ENCODE results near the gene BICD1. TPM values are rescaled to one million over a fixed set of nuclear protein-coding genes. Genes with fewer than 3 reads are reported as not detected.
A peak's percentile ranks its signal among the peaks of the same experiment; 100 is the strongest.

Gene BICD1
- total and polyA plus RNA-seq, 5 donors from 2014 or later = 8.0 to 23.6 (median 9.4) TPM

DNA sequence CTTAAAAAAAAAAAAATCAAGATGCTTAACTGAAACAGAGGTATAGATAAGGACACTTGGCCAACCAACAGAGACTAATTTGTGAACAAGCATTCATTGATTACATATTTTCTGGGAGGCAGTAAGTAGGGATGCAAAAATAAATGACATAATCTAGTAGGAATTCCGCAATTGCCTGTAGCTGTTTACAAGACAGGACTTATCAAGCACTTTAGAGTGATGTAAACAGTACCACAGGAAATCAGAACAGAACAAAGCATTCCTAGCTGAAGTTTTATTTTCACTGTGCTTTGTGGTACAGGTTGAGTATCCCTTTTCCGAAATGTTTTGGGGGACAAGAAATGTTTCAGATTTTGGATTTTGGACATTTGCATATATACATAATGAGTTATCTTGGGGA is 224.5 kb downstream of the BICD1 start:
- Histone ChIP-seq H3K4me3 (ENCODE audit: low read depth, low read length) (no peak overlapping the region), H3K4me1 (ENCODE audit: control insufficient read depth, insufficient read depth, low read length, poor library complexity, severe bottlenecking) (no peaks in the 10 kb centered on the region), H3K27ac (ENCODE audit: insufficient read depth, low read length, poor library complexity, severe bottlenecking) (no peak overlapping the region), H3K9me3 (ENCODE audit: control insufficient read depth in 2 of 2, low read length in 2 of 2) (no peaks in the 10 kb centered on the region), H3K36me3 (ENCODE audit: control insufficient read depth, insufficient read depth, low read length) (peaks cover 7% of the 10 kb centered on the region), H3K27me3 (ENCODE audit: control insufficient read depth, insufficient read depth, low read length) (no peaks in the 10 kb centered on the region)
- Mint-ChIP-seq H3K27ac (no peak overlapping the region), H3K9me3 (no peaks in the 10 kb centered on the region), H3K36me3 (peaks cover 16% of the 10 kb centered on the region), H3K27me3 (no peaks in the 10 kb centered on the region), H3K4me1 (peaks cover 0 to 12% (median 3%) of the 10 kb centered on the region in 4 donors), H3K4me3 (no peak overlapping the region)
- ATAC-seq (ENCODE audit: low read depth in 2 of 2) = no peak
- no peak for DNase-seq

DNA sequence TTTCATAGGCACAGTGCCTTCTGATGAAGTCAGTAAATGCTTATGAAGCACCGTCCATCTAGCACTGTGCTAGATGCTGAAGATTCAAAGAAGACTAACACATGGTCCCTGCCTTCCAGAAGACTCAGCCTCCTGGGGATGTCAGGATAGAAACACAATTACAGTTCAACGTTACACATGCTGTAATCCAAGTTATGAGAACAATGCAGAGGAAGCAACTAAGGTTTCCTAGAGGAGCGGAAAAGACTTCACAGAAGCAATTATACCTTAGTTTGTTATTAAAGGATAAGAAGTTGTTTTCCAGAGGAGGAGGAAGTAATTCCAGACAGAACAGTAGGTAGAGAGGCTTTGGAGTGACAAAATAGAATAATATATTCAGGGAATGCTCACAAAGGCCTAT is 225.8 kb downstream of the BICD1 start:
- H3K9me3 Mint-ChIP-seq = no peaks in the 10 kb centered on the region
- H3K4me3 Mint-ChIP-seq = no peak overlapping the region
- ATAC-seq (ENCODE audit: low read depth in 2 of 2) (no peak), DNase-seq (no peak)
- peaks cover 0 to 12% (median 3%) of the 10 kb centered on the region in 4 donors for H3K4me1 Mint-ChIP-seq
- no peak overlapping the region for H3K27ac Mint-ChIP-seq
- H3K36me3 ChIP-seq (ENCODE audit: control insufficient read depth, insufficient read depth, low read length) = peaks cover 7% of the 10 kb centered on the region
- H3K27me3 ChIP-seq (ENCODE audit: control insufficient read depth, insufficient read depth, low read length) = no peaks in the 10 kb centered on the region
- H3K27ac ChIP-seq (ENCODE audit: insufficient read depth, low read length, poor library complexity, severe bottlenecking) = no peak overlapping the region
- no peaks in the 10 kb centered on the region for H3K9me3 ChIP-seq (ENCODE audit: control insufficient read depth in 2 of 2, low read length in 2 of 2)
- no peak overlapping the region for H3K4me3 ChIP-seq (ENCODE audit: low read depth, low read length)
- H3K36me3 Mint-ChIP-seq = peaks cover 15% of the 10 kb centered on the region
- no peaks in the 10 kb centered on the region for H3K27me3 Mint-ChIP-seq
- H3K4me1 ChIP-seq (ENCODE audit: control insufficient read depth, insufficient read depth, low read length, poor library complexity, severe bottlenecking) = no peaks in the 10 kb centered on the region

DNA sequence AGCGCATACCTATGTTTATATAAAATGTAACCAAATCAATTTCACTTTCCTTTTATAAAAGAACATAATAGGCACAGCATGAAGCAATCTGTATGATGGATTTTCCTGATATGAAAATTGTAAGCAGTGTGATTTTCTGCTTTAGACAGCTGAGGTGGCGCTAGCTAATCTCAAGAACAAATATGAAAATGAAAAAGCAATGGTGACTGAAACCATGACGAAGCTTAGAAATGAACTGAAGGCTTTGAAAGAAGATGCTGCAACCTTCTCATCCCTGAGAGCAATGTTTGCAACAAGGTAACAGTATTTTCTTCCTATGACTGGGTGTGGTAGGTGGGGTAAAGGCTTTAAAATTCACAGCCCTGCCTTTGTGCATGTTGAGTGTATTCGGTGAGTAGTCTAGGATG is 227.7 kb downstream of the BICD1 start:
- peaks cover 0 to 6% (median 2%) of the 10 kb centered on the region in 4 donors for H3K4me1 Mint-ChIP-seq
- Histone ChIP-seq H3K36me3 (ENCODE audit: control insufficient read depth, insufficient read depth, low read length) (peaks cover 6% of the 10 kb centered on the region), H3K9me3 (ENCODE audit: control insufficient read depth in 2 of 2, low read length in 2 of 2) (no peaks in the 10 kb centered on the region), H3K4me1 (ENCODE audit: control insufficient read depth, insufficient read depth, low read length, poor library complexity, severe bottlenecking) (no peaks in the 10 kb centered on the region), H3K27me3 (ENCODE audit: control insufficient read depth, insufficient read depth, low read length) (no peaks in the 10 kb centered on the region), H3K27ac (ENCODE audit: insufficient read depth, low read length, poor library complexity, severe bottlenecking) (no peak overlapping the region), H3K4me3 (ENCODE audit: low read depth, low read length) (no peak overlapping the region)
- no peaks in the 10 kb centered on the region for H3K27me3 Mint-ChIP-seq
- H3K4me3 Mint-ChIP-seq = no peak overlapping the region
- H3K36me3 Mint-ChIP-seq = peaks cover 18% of the 10 kb centered on the region
- no peaks in the 10 kb centered on the region for H3K9me3 Mint-ChIP-seq
- no peak for ATAC-seq (ENCODE audit: low read depth in 2 of 2)
- peak in 1 of 3 donors; percentile 15 for DNase-seq
- no peak overlapping the region for H3K27ac Mint-ChIP-seq

DNA sequence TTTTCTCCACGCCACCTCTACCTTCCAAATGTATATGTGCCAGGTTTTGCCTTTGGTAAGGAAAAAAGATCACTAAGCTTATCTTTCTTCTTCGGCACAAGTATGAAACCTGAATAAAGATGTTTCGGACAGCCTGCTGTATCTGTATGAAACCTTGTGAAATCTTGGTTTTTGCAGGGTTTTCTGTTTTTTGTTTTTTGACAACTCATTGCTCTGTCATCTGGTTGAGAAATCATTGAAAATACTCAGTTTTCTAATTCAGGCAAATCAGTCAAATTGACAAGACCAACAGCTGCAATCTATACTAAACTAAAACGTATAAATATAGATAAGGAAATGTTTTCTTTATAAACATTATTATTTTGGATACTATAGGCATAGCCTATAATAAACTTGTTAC is 229.6 kb downstream of the BICD1 start:
- Mint-ChIP-seq H3K36me3 (peaks cover 23% of the 10 kb centered on the region), H3K9me3 (no peaks in the 10 kb centered on the region), H3K4me1 (peaks cover 0 to 6% (median 2%) of the 10 kb centered on the region in 4 donors), H3K27me3 (no peaks in the 10 kb centered on the region), H3K27ac (no peak overlapping the region), H3K4me3 (no peak overlapping the region)
- no peaks in the 10 kb centered on the region for H3K4me1 ChIP-seq (ENCODE audit: control insufficient read depth, insufficient read depth, low read length, poor library complexity, severe bottlenecking)
- DNase-seq (no peak), ATAC-seq (ENCODE audit: low read depth in 2 of 2) (no peak)
- H3K27me3 ChIP-seq (ENCODE audit: control insufficient read depth, insufficient read depth, low read length) = no peaks in the 10 kb centered on the region
- peaks cover 6% of the 10 kb centered on the region for H3K36me3 ChIP-seq (ENCODE audit: control insufficient read depth, insufficient read depth, low read length)
- H3K4me3 ChIP-seq (ENCODE audit: low read depth, low read length) = no peak overlapping the region
- no peaks in the 10 kb centered on the region for H3K9me3 ChIP-seq (ENCODE audit: control insufficient read depth in 2 of 2, low read length in 2 of 2)
- no peak overlapping the region for H3K27ac ChIP-seq (ENCODE audit: insufficient read depth, low read length, poor library complexity, severe bottlenecking)

DNA sequence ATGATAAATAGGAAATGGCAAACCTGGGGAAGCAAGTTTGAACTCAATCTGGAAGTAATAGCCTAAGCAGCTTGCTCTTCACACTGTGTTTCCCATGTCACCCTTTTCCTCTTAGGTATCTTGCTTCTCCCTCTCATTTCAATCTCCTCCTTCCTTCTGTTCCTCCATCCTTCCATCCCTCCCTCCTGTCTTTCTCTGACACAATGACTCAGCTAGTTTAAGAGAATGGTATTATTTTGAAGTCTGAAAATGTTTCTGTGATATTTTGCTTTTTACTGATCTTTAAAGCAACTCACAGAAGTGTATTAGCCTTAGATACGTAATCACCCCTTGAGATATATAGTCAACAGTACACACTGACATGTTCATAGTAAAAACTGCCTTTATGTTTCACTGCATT is 236.8 kb downstream of the BICD1 start:
- Mint-ChIP-seq H3K4me1 (no peaks in the 10 kb centered on the region), H3K27me3 (no peaks in the 10 kb centered on the region), H3K9me3 (no peaks in the 10 kb centered on the region), H3K4me3 (no peak overlapping the region), H3K36me3 (peaks cover 20% of the 10 kb centered on the region), H3K27ac (no peak overlapping the region)
- Histone ChIP-seq H3K27me3 (ENCODE audit: control insufficient read depth, insufficient read depth, low read length) (no peaks in the 10 kb centered on the region), H3K4me3 (ENCODE audit: low read depth, low read length) (no peak overlapping the region), H3K4me1 (ENCODE audit: control insufficient read depth, insufficient read depth, low read length, poor library complexity, severe bottlenecking) (no peaks in the 10 kb centered on the region), H3K36me3 (ENCODE audit: control insufficient read depth, insufficient read depth, low read length) (peaks cover 6% of the 10 kb centered on the region), H3K9me3 (ENCODE audit: control insufficient read depth in 2 of 2, low read length in 2 of 2) (no peaks in the 10 kb centered on the region), H3K27ac (ENCODE audit: insufficient read depth, low read length, poor library complexity, severe bottlenecking) (no peak overlapping the region)
- ATAC-seq (ENCODE audit: low read depth in 2 of 2) (no peak), DNase-seq (no peak)

DNA sequence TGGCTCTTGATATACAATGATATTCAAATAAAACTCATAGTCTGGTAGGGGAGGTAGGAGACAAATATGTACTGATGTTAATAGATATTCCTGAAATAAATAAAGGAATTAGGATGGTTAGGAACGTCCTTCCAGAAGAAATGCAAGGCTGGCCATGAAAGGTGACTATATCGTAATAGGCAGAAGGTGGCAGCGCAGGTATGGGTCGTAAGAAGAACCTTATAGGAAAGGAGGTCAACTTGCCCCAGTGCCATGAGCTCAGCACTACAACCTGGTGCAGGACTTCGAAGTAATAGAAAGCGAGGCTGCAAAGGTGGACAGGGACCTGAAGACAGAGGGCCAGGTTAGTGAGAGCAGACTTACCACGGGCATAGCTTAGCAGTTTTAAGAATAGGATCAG is 237.4 kb downstream of the BICD1 start:
- Mint-ChIP-seq H3K4me1 (no peaks in the 10 kb centered on the region), H3K9me3 (no peaks in the 10 kb centered on the region), H3K27ac (no peak overlapping the region), H3K27me3 (no peaks in the 10 kb centered on the region), H3K36me3 (peaks cover 14% of the 10 kb centered on the region), H3K4me3 (no peak overlapping the region)
- Histone ChIP-seq H3K36me3 (ENCODE audit: control insufficient read depth, insufficient read depth, low read length) (peaks cover 3% of the 10 kb centered on the region), H3K27me3 (ENCODE audit: control insufficient read depth, insufficient read depth, low read length) (no peaks in the 10 kb centered on the region), H3K4me1 (ENCODE audit: control insufficient read depth, insufficient read depth, low read length, poor library complexity, severe bottlenecking) (no peaks in the 10 kb centered on the region), H3K9me3 (ENCODE audit: control insufficient read depth in 2 of 2, low read length in 2 of 2) (no peaks in the 10 kb centered on the region), H3K4me3 (ENCODE audit: low read depth, low read length) (no peak overlapping the region), H3K27ac (ENCODE audit: insufficient read depth, low read length, poor library complexity, severe bottlenecking) (no peak overlapping the region)
- ATAC-seq (ENCODE audit: low read depth in 2 of 2) = no peak
- no peak for DNase-seq

DNA sequence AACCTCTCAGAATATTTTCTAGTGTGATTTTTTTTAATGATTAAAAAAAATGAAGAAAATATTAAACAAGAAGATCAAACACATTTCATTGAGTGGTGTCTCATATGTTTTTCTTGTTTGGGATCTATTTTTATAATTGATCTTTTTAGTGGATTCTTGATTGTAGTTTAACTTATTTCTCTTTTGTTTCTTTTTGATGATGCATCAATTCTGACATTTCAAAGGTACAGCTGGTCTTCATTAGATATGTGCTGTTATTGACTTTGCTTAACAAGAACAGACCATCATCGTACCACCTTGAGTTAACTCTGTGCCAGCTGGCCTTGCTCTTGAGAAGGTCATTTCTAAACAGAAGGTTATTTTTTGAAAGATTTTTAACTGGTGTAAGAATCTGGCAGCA is 246.9 kb downstream of the BICD1 start:
- no peaks in the 10 kb centered on the region for H3K9me3 ChIP-seq (ENCODE audit: control insufficient read depth in 2 of 2, low read length in 2 of 2)
- no peaks in the 10 kb centered on the region for H3K9me3 Mint-ChIP-seq
- no peaks in the 10 kb centered on the region for H3K27me3 Mint-ChIP-seq
- no peaks in the 10 kb centered on the region for H3K27me3 ChIP-seq (ENCODE audit: control insufficient read depth, insufficient read depth, low read length)
- H3K27ac Mint-ChIP-seq = no peak overlapping the region
- no peaks in the 10 kb centered on the region for H3K4me1 ChIP-seq (ENCODE audit: control insufficient read depth, insufficient read depth, low read length, poor library complexity, severe bottlenecking)
- H3K27ac ChIP-seq (ENCODE audit: insufficient read depth, low read length, poor library complexity, severe bottlenecking) = no peak overlapping the region
- DNase-seq (no peak), ATAC-seq (ENCODE audit: low read depth in 2 of 2) (no peak)
- no peak overlapping the region for H3K4me3 ChIP-seq (ENCODE audit: low read depth, low read length)
- no peaks in the 10 kb centered on the region for H3K36me3 ChIP-seq (ENCODE audit: control insufficient read depth, insufficient read depth, low read length)
- H3K36me3 Mint-ChIP-seq = peaks cover 8% of the 10 kb centered on the region
- no peaks in the 10 kb centered on the region for H3K4me1 Mint-ChIP-seq
- H3K4me3 Mint-ChIP-seq = no peak overlapping the region

DNA sequence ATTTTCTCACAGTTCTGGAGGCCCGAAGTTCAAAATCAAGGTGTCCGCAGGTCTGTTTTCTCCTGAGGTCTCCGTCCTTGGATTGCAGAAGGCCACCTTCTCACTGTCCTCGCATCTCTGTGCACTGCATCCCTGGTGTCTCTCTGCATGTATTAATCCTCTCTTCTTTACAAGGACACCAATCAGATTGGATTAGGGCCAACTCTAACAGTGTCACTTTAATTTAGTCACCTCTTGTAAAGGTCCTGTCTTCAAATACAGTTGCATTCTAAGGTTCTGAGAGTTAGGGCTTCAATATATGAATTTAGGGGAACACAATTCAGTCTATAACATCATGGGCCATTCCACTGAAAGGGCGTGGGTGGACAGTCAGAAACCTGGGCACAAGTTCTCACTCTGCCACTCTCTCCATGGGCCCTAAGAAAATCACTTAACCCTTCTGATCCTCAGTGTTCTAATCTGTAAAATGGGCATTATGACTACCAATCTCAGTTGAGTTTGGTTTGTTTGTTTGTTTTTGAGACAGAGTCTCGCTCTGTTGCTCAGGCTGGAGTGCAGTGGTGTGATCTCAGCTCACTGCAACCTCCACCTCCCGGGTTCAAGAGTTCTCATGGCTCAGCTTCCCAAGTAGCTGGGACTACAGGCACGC is 251.1 kb downstream of the BICD1 start:
- no peaks in the 10 kb centered on the region for H3K9me3 ChIP-seq (ENCODE audit: control insufficient read depth in 2 of 2, low read length in 2 of 2)
- no peaks in the 10 kb centered on the region for H3K27me3 ChIP-seq (ENCODE audit: control insufficient read depth, insufficient read depth, low read length)
- no peak for DNase-seq
- H3K4me3 Mint-ChIP-seq = no peak overlapping the region
- H3K36me3 ChIP-seq (ENCODE audit: control insufficient read depth, insufficient read depth, low read length) = no peaks in the 10 kb centered on the region
- no peaks in the 10 kb centered on the region for H3K9me3 Mint-ChIP-seq
- no peak for ATAC-seq (ENCODE audit: low read depth in 2 of 2)
- H3K4me1 ChIP-seq (ENCODE audit: control insufficient read depth, insufficient read depth, low read length, poor library complexity, severe bottlenecking) = no peaks in the 10 kb centered on the region
- H3K36me3 Mint-ChIP-seq = peaks cover 8% of the 10 kb centered on the region
- H3K27ac Mint-ChIP-seq = no peak overlapping the region
- no peaks in the 10 kb centered on the region for H3K27me3 Mint-ChIP-seq
- no peak overlapping the region for H3K27ac ChIP-seq (ENCODE audit: insufficient read depth, low read length, poor library complexity, severe bottlenecking)
- H3K4me1 Mint-ChIP-seq = no peaks in the 10 kb centered on the region
- no peak overlapping the region for H3K4me3 ChIP-seq (ENCODE audit: low read depth, low read length)
